Measurements from ENCODE around the gene PNN. TPM values are rescaled to one million over a fixed set of nuclear protein-coding genes. Genes with fewer than 3 reads are reported as not detected.
"Not testable (repeated sequence)": the region's sequence is repeated elsewhere in the genome, so short reads cannot be mapped to it uniquely, and the experiment has no call there.

Gene PNN
- total RNA-seq, 2 experiments from 2014 or later = 87.8 to 98.3 TPM

DNA sequence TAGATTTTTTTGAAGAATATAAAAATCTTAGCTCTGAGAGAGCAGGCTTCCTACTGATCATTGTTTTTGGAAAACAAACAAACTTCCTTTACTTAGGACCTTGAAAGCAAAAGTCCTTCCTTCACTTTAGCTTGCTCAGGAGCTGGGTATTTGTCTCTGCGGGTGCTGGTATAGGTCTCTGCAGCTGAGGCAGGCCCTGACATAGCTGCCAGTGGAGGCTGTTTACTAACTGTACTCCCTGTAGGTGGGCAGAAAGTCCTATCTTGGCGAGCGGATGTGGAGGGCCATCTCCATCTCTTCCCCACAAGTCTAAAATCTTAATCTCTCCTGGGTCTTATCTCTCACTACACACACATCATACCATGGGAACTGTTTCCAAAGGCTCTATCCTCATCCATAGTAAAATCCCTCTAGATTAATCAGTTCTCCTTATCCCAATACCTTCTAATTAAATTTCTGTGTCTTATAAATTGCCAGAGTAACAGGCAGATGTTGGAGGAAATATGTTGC is 54.6 kb downstream of the PNN start:
- ChIA-PET POLR2A (interaction anchor here (0.6 to 1.4 kb wide), 6 partner anchors 10 to 155 kb away, joined by 3 to 9 read pairs (median 4); partner anchors contain the start of gene TRAPPC6B), CTCF (interaction anchor here (0.7 to 1.2 kb wide), 3 partner anchors 37 to 205 kb away, joined by 3 to 6 read pairs (median 4); no protein-coding TSS in a partner anchor)
- Mint-ChIP-seq H3K4me3 (no peak overlapping the region), H3K4me1 (peaks cover 47% of the 10 kb centered on the region), H3K27me3 (no peaks in the 10 kb centered on the region), H3K9me3 (ENCODE audit: low read depth) (no peaks in the 10 kb centered on the region), H3K36me3 (ENCODE audit: low read depth) (no peaks in the 10 kb centered on the region), H3K27ac (peak overlapping the region; percentile 94)
- intact Hi-C loops (cut with DNase I, micrococcal nuclease) = loop anchor here (1.0 to 2.0 kb wide), 7 partner anchors 38 to 203 kb away; partner anchors contain the start of genes FBXO33 (in 2 of the 2), PNN (in 2 of the 2), GEMIN2 (in 1 of the 2) and SEC23A (in 1 of the 2)
- DNase-seq (peak; percentile 24), ATAC-seq (peak; percentile 19)

DNA sequence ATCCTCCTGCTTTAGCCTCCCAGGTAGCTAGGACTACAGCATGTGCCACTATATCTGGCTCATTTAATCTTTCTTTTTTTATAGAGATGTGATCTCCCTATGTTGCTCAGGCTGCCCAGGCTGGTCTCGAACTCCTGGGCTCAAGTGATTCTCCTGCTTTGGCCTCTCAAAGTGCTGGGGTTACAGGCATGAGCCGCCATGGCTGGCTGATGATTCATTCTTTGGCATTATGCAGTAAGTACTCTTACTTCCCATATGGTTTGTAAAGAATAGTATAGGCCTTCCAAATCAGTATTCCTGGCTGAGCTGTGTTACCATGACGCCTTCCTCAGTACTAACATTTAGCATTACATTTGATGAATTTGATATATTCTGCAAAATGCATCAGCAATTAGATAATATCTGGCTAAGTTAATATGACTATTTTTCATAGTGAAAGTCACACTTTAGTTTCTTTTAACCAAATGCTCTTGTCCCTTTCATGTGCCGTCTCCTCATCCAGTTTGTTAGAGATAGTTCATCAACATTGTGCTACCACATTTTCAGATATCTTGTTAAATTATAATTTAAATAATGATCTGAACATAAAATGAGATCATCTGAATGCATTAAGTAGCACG is 55.5 kb downstream of the PNN start:
- ATAC-seq (no peak), DNase-seq (peak; percentile 36)
- Mint-ChIP-seq H3K36me3 (ENCODE audit: low read depth) (no peaks in the 10 kb centered on the region), H3K9me3 (ENCODE audit: low read depth) (no peaks in the 10 kb centered on the region), H3K4me1 (peaks cover 47% of the 10 kb centered on the region), H3K27me3 (no peaks in the 10 kb centered on the region), H3K4me3 (no peak overlapping the region), H3K27ac (peak overlapping the region; percentile 87)
- CTCF ChIA-PET = interaction anchor here (0.6 to 1.2 kb wide), 3 partner anchors 147 to 234 kb away, joined by 3 to 6 read pairs (median 5); no protein-coding TSS in a partner anchor
- intact Hi-C loops (cut with DNase I, micrococcal nuclease) = loop anchor here (1.0 to 2.0 kb wide), 2 partner anchors 138 kb away; no protein-coding TSS in a partner anchor
- POLR2A ChIA-PET = interaction anchor here (0.5 kb wide), 1 partner anchor 45 kb away, joined by 3 read pairs; no protein-coding TSS in a partner anchor

DNA sequence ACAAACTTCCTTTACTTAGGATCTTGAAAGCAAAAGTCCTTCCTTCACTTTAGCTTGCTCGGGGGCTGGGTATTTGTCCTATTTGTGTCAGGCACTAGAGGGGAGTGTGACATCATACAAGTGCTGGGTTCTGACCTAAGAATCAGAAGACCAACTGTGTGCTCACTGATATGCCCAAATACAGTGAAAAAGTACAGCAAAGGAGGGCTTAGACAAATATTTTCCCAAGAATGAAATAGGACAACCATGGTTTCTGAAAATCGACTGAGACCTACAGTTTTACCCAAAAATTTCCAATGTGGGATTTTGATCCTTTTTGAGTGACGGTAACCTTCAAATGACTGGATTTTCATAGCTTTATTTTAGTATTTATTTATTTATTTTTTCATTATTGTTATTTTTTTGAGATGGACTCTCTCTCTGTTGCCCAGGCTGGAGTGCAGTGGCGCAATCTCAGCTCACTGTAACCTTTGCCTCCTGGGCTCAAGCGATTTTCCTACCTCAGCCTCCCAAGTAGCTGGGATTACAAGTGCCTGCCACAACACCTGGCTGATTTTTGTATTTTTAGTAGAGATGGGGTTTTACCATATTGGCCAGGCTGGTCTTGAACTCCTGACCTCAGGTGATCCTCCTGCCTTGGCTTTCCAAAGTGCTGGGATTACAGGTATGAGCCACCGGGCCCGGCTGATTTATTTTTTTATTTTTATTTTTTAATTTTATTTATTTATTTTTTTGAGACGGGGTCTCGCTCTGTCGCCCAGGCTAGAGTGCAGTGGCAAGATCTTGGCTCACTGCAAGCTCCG is 56.9 kb downstream of the PNN start:
- ChIA-PET CTCF (interaction anchor here (0.6 to 1.5 kb wide), 10 partner anchors 9 to 240 kb away, joined by 3 to 5 read pairs (median 4); partner anchors contain the start of gene TRAPPC6B), POLR2A (interaction anchor here (0.6 kb wide), 1 partner anchor 19 kb away, joined by 4 read pairs; no protein-coding TSS in a partner anchor)
- not testable (repeated sequence) for H3K27me3 Mint-ChIP-seq; H3K9me3 Mint-ChIP-seq (ENCODE audit: low read depth); H3K27ac Mint-ChIP-seq; H3K36me3 Mint-ChIP-seq (ENCODE audit: low read depth); H3K4me3 Mint-ChIP-seq
- ATAC-seq (peak; percentile 21), DNase-seq (peak; percentile 55)
- peaks cover 47% of the 10 kb centered on the region for H3K4me1 Mint-ChIP-seq
- intact Hi-C loops (cut with DNase I, micrococcal nuclease) = loop anchor here (1.0 to 2.0 kb wide), 2 partner anchors 136 to 137 kb away; no protein-coding TSS in a partner anchor

Other genes with a start within 250 kb of the PNN start
- gene SEC23A, start 72.0 kb upstream of the PNN start, total RNA-seq = 10 to 100 TPM; 49.6 to 72.8 TPM
- gene GEMIN2, start 60.9 kb upstream of the PNN start, total RNA-seq = 10 to 100 TPM; 23.8 to 27.6 TPM
- gene TRAPPC6B, start 4.9 kb upstream of the PNN start, total RNA-seq = 10 to 100 TPM; 18.0 to 21.5 TPM
- 10 to 100 TPM; 18.2 to 22.2 TPM for gene MIA2, start 58.7 kb downstream of the PNN start, total RNA-seq